AG08395 (cell line): Measurements from ENCODE around the gene EEF1A2.

Source experiments
- DNase-seq: peaks from one replicate; pipeline ENCODE4 v3.0.0; 2012; ENCODE audit warnings: mixed read lengths, low spot score

EEF1A2 gene

GRCh38 chr20:63498960-63499337 lies at the start of gene EEF1A2:
Gene EEF1A2 (minus strand): TSS chr20:63499083. CDS start chr20:63497763, 1,320 bp downstream.
- no peak for DNase-seq

GRCh38 chr20:63548542-63548941 lies 49.7 kb upstream of the EEF1A2 start:
- DNase-seq, result no peak

- DNase-seq, result no peak
These were observed 49.0 kb upstream of the EEF1A2 start, which contains the start of gene SRMS for GRCh38 chr20:63547725-63548480. Gene SRMS (minus strand): TSS chr20:63547749. CDS start chr20:63547463, 286 bp downstream.

GRCh38 chr20:63546956-63547724 lies 48.3 kb upstream of the EEF1A2 start:
- DNase-seq, result no peak

GRCh38 chr20:63546256-63546955 lies 47.5 kb upstream of the EEF1A2 start:
- DNase-seq, result no peak

- no peak for DNase-seq
These were observed 46.9 kb upstream of the EEF1A2 start for GRCh38 chr20:63545814-63546213.

GRCh38 chr20:63544958-63545516 lies 46.2 kb upstream of the EEF1A2 start:
- DNase-seq, result no peak

GRCh38 chr20:63544241-63544957 lies 45.5 kb upstream of the EEF1A2 start:
- DNase-seq, result no peak

GRCh38 chr20:63543733-63544132 lies 44.9 kb upstream of the EEF1A2 start:
- no peak for DNase-seq

- DNase-seq, result no peak
These were observed 44.2 kb upstream of the EEF1A2 start for GRCh38 chr20:63543131-63543530.

GRCh38 chr20:63542696-63543095 lies 43.8 kb upstream of the EEF1A2 start:
- DNase-seq, result no peak

GRCh38 chr20:63542031-63542559 lies 43.2 kb upstream of the EEF1A2 start:
- no peak for DNase-seq

- no peak for DNase-seq
These were observed 42.5 kb upstream of the EEF1A2 start for GRCh38 chr20:63541371-63541770.

- peak; percentile 65 for DNase-seq
These were observed 41.7 kb upstream of the EEF1A2 start for GRCh38 chr20:63540417-63541186.

- no peak for DNase-seq
These were observed 40.8 kb upstream of the EEF1A2 start for GRCh38 chr20:63539441-63540370.

- DNase-seq, result no peak
These were observed 40.2 kb upstream of the EEF1A2 start for GRCh38 chr20:63539092-63539430.

GRCh38 chr20:63538204-63539091 lies 39.6 kb upstream of the EEF1A2 start:
- no peak for DNase-seq

GRCh38 chr20:63537525-63538203 lies 38.8 kb upstream of the EEF1A2 start:
- DNase-seq, result peak; percentile 97
